Natural killer cell (primary cell): ENCODE results near the gene HOXD1. TPM values are rescaled to one million over a fixed set of nuclear protein-coding genes. Genes with fewer than 3 reads are reported as not detected.

Source experiments
- ATAC-seq, 3 donors: fragments of 150-1000 bp in 2 of 3; fragments of 200-7000 bp in 1 of 3; cut with Tn5 transposase; 1 replicate in 1 of 3; 2 replicates in 2 of 3; pipeline ENCODE4 v1.10.0; 2021; ENCODE audit warnings: mild to moderate bottlenecking in 2 of 3, moderate library complexity in 2 of 3
- DNase-seq, 2 donors: peaks; one replicate each; pipeline versions ENCODE4 v3.0.0 to v3.0.0-alpha.2; 2013 to 2021; ENCODE audit warnings: mixed read lengths in 1 of 2
- H3K27ac ChIP-seq: one replicate; pipeline ENCODE4 v1.5.1; 2013; ENCODE audit warnings: mild to moderate bottlenecking, low read length
- H3K27me3 ChIP-seq: one replicate; pipeline ENCODE4 v1.6.1; 2013; ENCODE audit warnings: low read length; ENCODE audit not compliant: control insufficient read depth, insufficient read depth
- H3K36me3 ChIP-seq: one replicate; pipeline ENCODE4 v1.6.1; 2013; ENCODE audit warnings: low read length; ENCODE audit not compliant: control insufficient read depth, insufficient read depth
- H3K4me1 ChIP-seq: one replicate; pipeline ENCODE4 v1.6.1; 2013; ENCODE audit warnings: low read length; ENCODE audit not compliant: control insufficient read depth, insufficient read depth
- H3K4me3 ChIP-seq: one replicate; pipeline ENCODE4 v1.5.1; 2013; ENCODE audit warnings: low read length
- H3K9me3 ChIP-seq: one replicate; pipeline ENCODE4 v1.6.1; 2013; ENCODE audit warnings: low read length; ENCODE audit not compliant: control insufficient read depth, insufficient read depth
- H3K27ac Mint-ChIP-seq, 2 donors: one replicate each; pipeline ENCODE4 v1.8.0; 2022; ENCODE audit warnings: mild to moderate bottlenecking in 2 of 2, mixed read lengths in 2 of 2, moderate library complexity in 1 of 2
- H3K27me3 Mint-ChIP-seq, 2 donors: one replicate each; pipeline ENCODE4 v1.8.0; 2022; ENCODE audit warnings: low read depth in 2 of 2, mixed read lengths in 2 of 2
- H3K36me3 Mint-ChIP-seq: one replicate; pipeline ENCODE4 v1.8.0; 2022; ENCODE audit warnings: mixed read lengths
- H3K4me1 Mint-ChIP-seq, 2 donors: one replicate each; pipeline ENCODE4 v1.8.0; 2022; ENCODE audit warnings: mixed read lengths in 2 of 2
- H3K4me3 Mint-ChIP-seq: one replicate; pipeline ENCODE4 v1.8.0; 2022; ENCODE audit warnings: mild to moderate bottlenecking, moderate library complexity, mixed read lengths
- H3K9me3 Mint-ChIP-seq, 2 donors: one replicate each; pipeline ENCODE4 v1.8.0; 2022; ENCODE audit warnings: mixed read lengths in 2 of 2
- WGBS: methylation state at CpG from one replicate; pipeline ENCODE4 v1.1.7; 2013; ENCODE audit warnings: missing lambda C conversion rate; ENCODE audit not compliant: insufficient coverage; 5-methylcytosine and 5-hydroxymethylcytosine counted together
- intact Hi-C: fragments of 100-400 bp; cut with micrococcal nuclease; formaldehyde crosslinking; loops from one replicate; pipeline ENCODE4 v1.14.2; 2022
- total RNA-seq, 4 donors: library from RNA; stranded (reverse); fragments of 120-200 nt in 1 of 4; gene quantifications; one replicate each; pipeline versions ENCODE4 v1.2.3 to v1.2.4, GENCODE V29; 2013 to 2022
- TF ChIP-seq, protein P1 (sequence below): fragments of 200-600 bp; IDR thresholded peaks from one replicate; pipeline ENCODE4 v1.8.0; 2022; ENCODE audit warnings: antibody characterized with exemption

Gene HOXD1
- total RNA-seq, 3 donors from 2014 or later (not counting 1 experiment from before 2014, with no cell fraction given) = 0.12 TPM; not detected in 2

GRCh38 chr2:176164611-176165369, 23.7 kb upstream of the HOXD1 start:
- no peak overlapping the region for H3K27ac ChIP-seq
- TF ChIP-seq, protein P1, sequence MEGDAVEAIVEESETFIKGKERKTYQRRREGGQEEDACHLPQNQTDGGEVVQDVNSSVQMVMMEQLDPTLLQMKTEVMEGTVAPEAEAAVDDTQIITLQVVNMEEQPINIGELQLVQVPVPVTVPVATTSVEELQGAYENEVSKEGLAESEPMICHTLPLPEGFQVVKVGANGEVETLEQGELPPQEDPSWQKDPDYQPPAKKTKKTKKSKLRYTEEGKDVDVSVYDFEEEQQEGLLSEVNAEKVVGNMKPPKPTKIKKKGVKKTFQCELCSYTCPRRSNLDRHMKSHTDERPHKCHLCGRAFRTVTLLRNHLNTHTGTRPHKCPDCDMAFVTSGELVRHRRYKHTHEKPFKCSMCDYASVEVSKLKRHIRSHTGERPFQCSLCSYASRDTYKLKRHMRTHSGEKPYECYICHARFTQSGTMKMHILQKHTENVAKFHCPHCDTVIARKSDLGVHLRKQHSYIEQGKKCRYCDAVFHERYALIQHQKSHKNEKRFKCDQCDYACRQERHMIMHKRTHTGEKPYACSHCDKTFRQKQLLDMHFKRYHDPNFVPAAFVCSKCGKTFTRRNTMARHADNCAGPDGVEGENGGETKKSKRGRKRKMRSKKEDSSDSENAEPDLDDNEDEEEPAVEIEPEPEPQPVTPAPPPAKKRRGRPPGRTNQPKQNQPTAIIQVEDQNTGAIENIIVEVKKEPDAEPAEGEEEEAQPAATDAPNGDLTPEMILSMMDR = no peak
- Mint-ChIP-seq H3K27me3 (peaks cover 65 to 70% of the 10 kb centered on the region in 2 donors), H3K4me3 (no peak overlapping the region), H3K27ac (no peak overlapping the region), H3K9me3 (peaks cover 0 to 2% of the 10 kb centered on the region in 2 donors), H3K36me3 (peaks cover 14% of the 10 kb centered on the region), H3K4me1 (peaks cover 0 to 8% of the 10 kb centered on the region in 2 donors)
- WGBS = 6% methylated on average over 52 of the region's 52 CpGs
- H3K4me3 ChIP-seq = no peak overlapping the region
- peaks cover 7% of the 10 kb centered on the region for H3K9me3 ChIP-seq
- peaks cover 62% of the 10 kb centered on the region for H3K27me3 ChIP-seq
- ATAC-seq (no peak), DNase-seq (no peak)
- no peaks in the 10 kb centered on the region for H3K36me3 ChIP-seq
- H3K4me1 ChIP-seq = no peaks in the 10 kb centered on the region
- intact Hi-C loops = no loop called here

DNA sequence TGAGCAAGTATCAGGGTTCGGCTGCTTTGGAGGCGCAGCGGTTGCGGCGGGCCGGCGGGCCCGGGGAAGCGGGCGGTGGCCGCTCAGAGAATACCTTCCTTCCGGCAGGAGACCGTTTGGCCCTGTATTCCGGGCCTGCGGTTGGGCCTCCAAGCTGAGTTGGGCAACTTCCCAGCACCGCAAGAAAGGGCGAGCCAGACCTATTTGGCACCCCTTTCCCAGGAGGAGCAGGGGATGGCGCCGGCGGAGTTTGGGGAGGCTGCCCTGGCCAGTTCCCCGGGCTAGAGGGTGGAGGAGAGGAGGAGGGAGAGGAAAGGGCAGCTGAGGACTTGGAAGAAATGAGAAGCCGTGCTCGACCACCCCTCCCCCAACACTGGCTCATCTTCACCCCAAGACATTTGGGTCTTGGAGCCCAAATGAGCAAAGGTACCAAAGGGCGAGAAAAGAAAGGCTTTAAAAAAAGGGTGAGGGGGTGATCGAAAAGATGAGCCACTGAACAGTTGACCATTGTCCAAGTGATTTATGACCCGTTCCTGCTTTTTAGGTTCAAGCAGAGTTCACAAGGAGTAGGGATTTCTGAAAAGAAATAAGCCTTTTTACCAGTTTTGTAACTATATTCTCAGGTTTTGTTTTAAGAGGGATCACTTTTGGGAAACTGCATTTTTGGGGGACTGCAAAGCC, 23.0 kb upstream of the HOXD1 start:
- Histone ChIP-seq H3K27me3 (peaks cover 60% of the 10 kb centered on the region), H3K27ac (no peak overlapping the region), H3K4me3 (no peak overlapping the region), H3K4me1 (no peaks in the 10 kb centered on the region), H3K36me3 (no peaks in the 10 kb centered on the region), H3K9me3 (peaks cover 7% of the 10 kb centered on the region)
- Mint-ChIP-seq H3K4me3 (no peak overlapping the region), H3K9me3 (peaks cover 0 to 2% of the 10 kb centered on the region in 2 donors), H3K27ac (no peak overlapping the region), H3K27me3 (peaks cover 72 to 74% of the 10 kb centered on the region in 2 donors), H3K4me1 (peaks cover 0 to 8% of the 10 kb centered on the region in 2 donors), H3K36me3 (peaks cover 14% of the 10 kb centered on the region)
- 5% methylated on average over 23 of the region's 26 CpGs for WGBS
- DNase-seq (no peak), ATAC-seq (no peak)
- intact Hi-C loops = no loop called here
- TF ChIP-seq, protein P1 = no peak

- Histone ChIP-seq H3K36me3 (no peaks in the 10 kb centered on the region), H3K27me3 (peaks cover 62% of the 10 kb centered on the region), H3K4me3 (no peak overlapping the region), H3K27ac (no peak overlapping the region), H3K9me3 (peaks cover 7% of the 10 kb centered on the region), H3K4me1 (no peaks in the 10 kb centered on the region)
- H3K27ac Mint-ChIP-seq = no peak overlapping the region
- peaks cover 14% of the 10 kb centered on the region for H3K36me3 Mint-ChIP-seq
- peaks cover 68 to 73% of the 10 kb centered on the region in 2 donors for H3K27me3 Mint-ChIP-seq
- ATAC-seq = no peak
- no peak for DNase-seq
- H3K4me1 Mint-ChIP-seq = peaks cover 0 to 8% of the 10 kb centered on the region in 2 donors
- TF ChIP-seq, protein P1 = no peak
- WGBS = 23% methylated on average over 2 of the region's 2 CpGs
- H3K4me3 Mint-ChIP-seq = no peak overlapping the region
- peaks cover 0 to 2% of the 10 kb centered on the region in 2 donors for H3K9me3 Mint-ChIP-seq
- intact Hi-C loops = no loop called here
Measured at GRCh38 chr2:176166272-176166671, 22.2 kb upstream of the HOXD1 start.
